GM13977 (cell line): Measurements from ENCODE around the gene GPHN.
"Not testable (repeated sequence)": the region's sequence is repeated elsewhere in the genome, so short reads cannot be mapped to it uniquely, and the experiment has no call there.

Source experiments
- DNase-seq: peaks from one replicate; pipeline ENCODE4 v3.0.0; 2012; ENCODE audit warnings: low spot score
- CTCF ChIP-seq: IDR thresholded peaks from 2 replicates; pipeline ENCODE4 v1.5.1; 2012; ENCODE audit warnings: mild to moderate bottlenecking, control low read depth; ENCODE audit not compliant: insufficient read depth; ENCODE audit errors: extremely low read depth, missing control alignments
- in situ Hi-C: fragments of 300-500 bp; cut with MboI; formaldehyde crosslinking; loops from one replicate; pipeline ENCODE4 v1.12.0; 2022; ENCODE audit warnings: low sequenced_read_pairs, low pct_unique_long_range_greater_than_20kb, mixed read lengths, inconsistent platforms; ENCODE audit not compliant: unreplicated experiment

Gene GPHN

GRCh38 chr14:66833816-66834215 is 325.9 kb downstream of the GPHN start:
- in situ Hi-C loops, result no loop called here
- no peak for TF ChIP-seq CTCF
- no peak for DNase-seq

DNA sequence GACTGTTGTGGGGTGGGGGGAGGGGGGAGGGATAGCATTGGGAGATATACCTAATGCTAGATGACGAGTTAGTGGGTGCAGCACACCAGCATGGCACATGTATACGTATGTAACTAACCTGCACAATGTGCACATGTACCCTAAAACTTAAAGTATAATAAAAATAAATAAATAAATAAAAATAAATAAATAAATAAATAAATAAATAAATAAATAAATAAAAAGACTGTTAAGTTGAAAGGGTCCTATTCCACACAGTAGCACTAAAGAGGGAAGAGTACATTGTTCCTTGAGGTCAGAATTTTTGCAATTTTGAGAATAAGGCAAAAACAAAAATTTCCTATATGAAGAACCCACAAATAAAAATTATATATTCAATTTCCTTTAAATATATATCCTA is 329.5 kb downstream of the GPHN start:
- in situ Hi-C loops, result not testable (repeated sequence)

DNA sequence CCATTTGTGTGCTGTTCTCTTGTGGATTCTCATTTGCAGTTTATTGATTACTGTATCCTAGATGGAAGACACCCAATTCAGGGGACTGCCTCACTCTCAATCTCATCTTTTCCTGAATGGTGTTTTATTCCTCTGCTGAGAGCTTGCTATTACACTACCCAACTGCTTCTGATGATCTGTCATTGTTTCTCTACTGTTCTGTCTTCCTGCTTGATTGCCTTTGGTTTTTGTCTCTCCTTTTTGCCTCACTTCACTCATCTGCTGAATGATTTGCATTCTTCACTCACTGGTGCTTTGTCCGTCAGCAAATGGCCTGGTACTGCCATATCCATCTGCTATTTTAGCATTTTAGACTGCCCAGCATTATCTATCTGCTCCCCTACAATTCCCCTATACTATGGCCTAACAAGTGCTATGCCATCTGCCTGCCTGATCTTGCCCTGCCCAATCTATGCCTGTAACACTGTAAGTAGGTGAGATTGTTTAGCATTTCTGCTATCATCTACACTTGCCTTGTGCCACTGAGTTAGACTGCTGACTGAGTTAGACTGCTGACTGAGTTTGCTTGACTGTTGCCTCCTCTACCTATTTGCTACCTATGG is 335.1 kb downstream of the GPHN start:
- no peak for DNase-seq
- in situ Hi-C loops, result no loop called here
- no peak for TF ChIP-seq CTCF

More for the DNA sequence above, 329.5 kb downstream of the GPHN start:
- DNase-seq, result not testable (repeated sequence)

- no peak for TF ChIP-seq CTCF
- no peak for DNase-seq
- in situ Hi-C loops, result no loop called here
These were observed 342.4 kb downstream of the GPHN start for GRCh38 chr14:66850258-66850888.

GRCh38 chr14:66853311-66853710 is 345.4 kb downstream of the GPHN start:
- no peak for TF ChIP-seq CTCF
- in situ Hi-C loops, result no loop called here
- no peak for DNase-seq

- in situ Hi-C loops, result no loop called here
- no peak for TF ChIP-seq CTCF
- DNase-seq, result no peak
These were observed 349.9 kb downstream of the GPHN start for GRCh38 chr14:66857867-66858266.

GRCh38 chr14:66859063-66859671 is 351.2 kb downstream of the GPHN start:
- DNase-seq, result no peak
- in situ Hi-C loops, result no loop called here
- no peak for TF ChIP-seq CTCF
